Cardiac fibroblast (primary cell): ENCODE measurements around the gene KLRD1.

Source experiments
- DNase-seq, 2 donors: peaks; one replicate each; pipeline versions ENCODE4 v3.0.0 to v3.0.0-alpha.2; 2010; ENCODE audit warnings: low read depth in 2 of 2
- H3K4me3 ChIP-seq, 2 donors: replicated peaks in 1 of 2; 1 replicate in 1 of 2; 2 replicates in 1 of 2; pipeline ENCODE4 v1.5.1; 2011; ENCODE audit warnings: low read depth in 2 of 2, low read length in 2 of 2, mild to moderate bottlenecking in 2 of 2, moderate library complexity in 1 of 2
- CTCF ChIP-seq: IDR thresholded peaks from one replicate; pipeline ENCODE4 v1.5.1; 2011; ENCODE audit warnings: low read depth, mild to moderate bottlenecking, low read length, inconsistent platforms

The KLRD1 gene

GRCh38 chr12:10307630-10308029 is at the start of gene KLRD1:
Gene KLRD1, plus strand, starts transcription at chr12:10307870. Its CDS starts 208 bp downstream, at chr12:10308078.
- TF ChIP-seq CTCF, result no peak
- DNase-seq, result peak in 1 of 2 donors; percentile 59
- no peak within 1 kb of the TSS for H3K4me3 ChIP-seq

- no peak overlapping the region for H3K4me3 ChIP-seq
- DNase-seq, result no peak
- no peak for TF ChIP-seq CTCF
These were observed 46.7 kb upstream of the KLRD1 start for GRCh38 chr12:10260927-10261326.

GRCh38 chr12:10268037-10268436 is 39.6 kb upstream of the KLRD1 start:
- no peak overlapping the region for H3K4me3 ChIP-seq
- no peak for DNase-seq
- TF ChIP-seq CTCF, result no peak

GRCh38 chr12:10272467-10272866 is 35.2 kb upstream of the KLRD1 start:
- no peak for TF ChIP-seq CTCF
- no peak for DNase-seq
- no peak overlapping the region for H3K4me3 ChIP-seq

GRCh38 chr12:10276774-10277173 is 30.9 kb upstream of the KLRD1 start:
- H3K4me3 ChIP-seq, result no peak overlapping the region
- no peak for DNase-seq
- TF ChIP-seq CTCF, result no peak

- TF ChIP-seq CTCF, result no peak
- no peak for DNase-seq
These were observed 29.6 kb upstream of the KLRD1 start for GRCh38 chr12:10278104-10278503.

GRCh38 chr12:10279937-10280336 is 27.7 kb upstream of the KLRD1 start:
- no peak for TF ChIP-seq CTCF

More at GRCh38 chr12:10278104-10278503, 29.6 kb upstream of the KLRD1 start:
- H3K4me3 ChIP-seq, result no peak overlapping the region

More at GRCh38 chr12:10279937-10280336, 27.7 kb upstream of the KLRD1 start:
- no peak for DNase-seq
- H3K4me3 ChIP-seq, result no peak overlapping the region
